IMR-90 (cell line): ENCODE results near the gene HERC3. TPM values are rescaled to one million over a fixed set of nuclear protein-coding genes. Genes with fewer than 3 reads are reported as not detected.
A peak's percentile ranks its signal among the peaks of the same experiment; 100 is the strongest.

Source experiments
- ATAC-seq: fragments of 200-7000 bp; cut with Tn5 transposase; 2 replicates; pipeline ENCODE4 v1.9.1; 2020; ENCODE audit warnings: low read depth, mild to moderate bottlenecking, moderate library complexity
- BruUV-seq: library from RNA; stranded (reverse); fragments of 400-500 nt; replicated peaks from 2 replicates; lab custom pipeline; 2021; lab: Mats Ljungman, UMichigan
- CTCF ChIA-PET: fragments of 300-600 bp; formaldehyde crosslinking; extraction: SDS; loops from one replicate; lab custom pipeline; 2021; ENCODE audit warnings: antibody characterized with exemption; lab: Yijun Ruan, JAX
- POLR2A ChIA-PET: fragments of 300-600 bp; sonication (Branson Sonifier 250); formaldehyde crosslinking; loops from one replicate; lab custom pipeline; 2022; ENCODE audit warnings: antibody characterized with exemption; ENCODE audit not compliant: unreplicated experiment; lab: Charles Lee
- DNase-seq: peaks from one replicate; pipeline ENCODE4 v3.0.0; 2013
- H2AFZ ChIP-seq: replicated peaks from 2 replicates; pipeline ENCODE3; 2013; ENCODE audit warnings: low read length, mild to moderate bottlenecking; ENCODE audit not compliant: poor library complexity
- H2AK5ac ChIP-seq: 2 replicates; pipeline ENCODE4 v1.6.1; 2013; ENCODE audit warnings: low read depth, low read length, inconsistent platforms
- H2AK9ac ChIP-seq: replicated peaks from 2 replicates; pipeline ENCODE3; 2013; ENCODE audit warnings: mild to moderate bottlenecking, low read depth, low read length, moderate library complexity; ENCODE audit not compliant: poor library complexity
- H2BK120ac ChIP-seq: 2 replicates; pipeline ENCODE4 v1.6.1; 2013; ENCODE audit warnings: low read depth, low read length, inconsistent platforms
- H2BK15ac ChIP-seq: 3 replicates; pipeline ENCODE4 v1.6.1; 2013; ENCODE audit warnings: low read depth, low read length, inconsistent platforms
- H2BK20ac ChIP-seq: 2 replicates; pipeline ENCODE4 v1.6.1; 2013; ENCODE audit warnings: low read depth, mild to moderate bottlenecking, inconsistent platforms, low read length, moderate library complexity
- H2BK5ac ChIP-seq: 2 replicates; pipeline ENCODE4 v1.6.1; 2013; ENCODE audit warnings: mild to moderate bottlenecking, low read depth, low read length, inconsistent platforms; ENCODE audit not compliant: poor library complexity, severe bottlenecking
- H3K14ac ChIP-seq: replicated peaks from 2 replicates; pipeline ENCODE4 v1.6.1; 2013; ENCODE audit warnings: low read depth, low read length, inconsistent platforms
- H3K18ac ChIP-seq: 2 replicates; pipeline ENCODE4 v1.6.1; 2013; ENCODE audit warnings: low read depth, low read length, control low read depth
- H3K23ac ChIP-seq: 2 replicates; pipeline ENCODE4 v1.6.1; 2013; ENCODE audit warnings: low read depth, low read length, inconsistent platforms
- H3K27ac ChIP-seq: 2 replicates; pipeline ENCODE4 v1.5.1; 2013; ENCODE audit warnings: mild to moderate bottlenecking, control low read depth, low read length; ENCODE audit not compliant: insufficient read depth
- H3K27me3 ChIP-seq: 2 replicates; pipeline ENCODE4 v1.6.1; 2013; ENCODE audit warnings: low read length; ENCODE audit not compliant: control insufficient read depth, insufficient read depth
- H3K36me3 ChIP-seq: 2 replicates; pipeline ENCODE4 v1.6.1; 2013; ENCODE audit warnings: low read length, mixed read lengths; ENCODE audit not compliant: control insufficient read depth, insufficient read depth
- H3K4ac ChIP-seq: 2 replicates; pipeline ENCODE4 v1.6.1; 2013; ENCODE audit warnings: low read depth, low read length, inconsistent platforms
- H3K4me1 ChIP-seq: 2 replicates; pipeline ENCODE4 v1.6.1; 2013; ENCODE audit warnings: low read length, mixed read lengths; ENCODE audit not compliant: control insufficient read depth, insufficient read depth
- H3K4me2 ChIP-seq: 2 replicates; pipeline ENCODE4 v1.6.1; 2013; ENCODE audit warnings: low read depth, mild to moderate bottlenecking, control low read depth, low read length, moderate library complexity
- H3K4me3 ChIP-seq: 2 replicates; pipeline ENCODE4 v1.5.1; 2013; ENCODE audit warnings: low read depth, mild to moderate bottlenecking, control low read depth, low read length, moderate library complexity; ENCODE audit not compliant: insufficient read depth
- H3K56ac ChIP-seq: 2 replicates; pipeline ENCODE4 v1.6.1; 2013; ENCODE audit warnings: low read length, inconsistent platforms; ENCODE audit not compliant: insufficient read depth; ENCODE audit errors: extremely low read depth
- H3K79me1 ChIP-seq, 2 experiments: 2 replicates each; pipeline ENCODE4 v1.6.1; 2013; ENCODE audit warnings: low read length in 2 of 2, inconsistent platforms in 1 of 2, low read depth in 1 of 2
- H3K9ac ChIP-seq: 2 replicates; pipeline ENCODE4 v1.6.1; 2013; ENCODE audit warnings: low read depth, low read length, control low read depth
- H3K9me1 ChIP-seq: 2 replicates; pipeline ENCODE4 v1.6.1; 2013; ENCODE audit warnings: low read length, inconsistent platforms; ENCODE audit not compliant: insufficient read depth
- H3K9me3 ChIP-seq: 2 replicates; pipeline ENCODE4 v1.6.1; 2013; ENCODE audit warnings: low read length; ENCODE audit not compliant: control insufficient read depth, insufficient read depth
- H4K20me1 ChIP-seq: 2 replicates; pipeline ENCODE4 v1.6.1; 2013; ENCODE audit warnings: low read length, inconsistent platforms; ENCODE audit not compliant: insufficient read depth
- H4K5ac ChIP-seq: 2 replicates; pipeline ENCODE4 v1.6.1; 2013; ENCODE audit warnings: mild to moderate bottlenecking, low read depth, low read length, control low read depth
- H4K8ac ChIP-seq, 2 experiments: 2 replicates each; pipeline ENCODE4 v1.6.1; 2013; ENCODE audit warnings: low read depth in 2 of 2, low read length in 2 of 2, control low read depth in 1 of 2, inconsistent platforms in 1 of 2
- H4K91ac ChIP-seq: 2 replicates; pipeline ENCODE4 v1.6.1; 2013; ENCODE audit warnings: low read depth, low read length, inconsistent platforms; ENCODE audit not compliant: insufficient read depth
- CEBPB ChIP-seq: IDR thresholded peaks from 2 replicates; pipeline ENCODE4 v1.6.1; 2012; ENCODE audit warnings: low read depth, low read length, improper control_type of control experiment
- WGBS, 2 experiments: methylation state at CpG; one replicate each; pipeline versions ENCODE4 v1.1.5 to v1.1.7; 2013; ENCODE audit warnings: missing lambda C conversion rate in 2 of 2; ENCODE audit not compliant: insufficient read length in 1 of 2; ENCODE audit errors: extremely low coverage in 2 of 2; 5-methylcytosine and 5-hydroxymethylcytosine counted together
- dilution Hi-C: fragments of 300-500 bp; cut with HindIII; formaldehyde crosslinking; loops from one replicate; pipeline ENCODE4 v1.14.3; 2018; ENCODE audit warnings: low sequenced_read_pairs; ENCODE audit not compliant: unreplicated experiment
- in situ Hi-C: fragments of 300-500 bp; cut with MboI; formaldehyde crosslinking; loops from 3 replicates; pipeline ENCODE4 v1.14.3; 2019; ENCODE audit warnings: low sequenced_read_pairs, inconsistent platforms, mixed read lengths
- intact Hi-C: fragments of 100-400 bp; cut with micrococcal nuclease; formaldehyde crosslinking; loops from 2 replicates; pipeline ENCODE4 v1.10.0; 2022
- polyA plus RNA-seq, 3 experiments: library from polyadenylated mRNA; depleted of rRNA; stranded (reverse); fragments of >200 nt; gene quantifications; 2 replicates each; pipeline ENCODE4 v1.2.3, GENCODE V29; 2012; ENCODE audit warnings: low replicate concordance in 1 of 3
- total RNA-seq: library from RNA; depleted of rRNA; stranded (reverse); fragments of >200 nt; gene quantifications from 2 replicates; pipeline ENCODE4 v1.2.3, GENCODE V29; 2012
- TF ChIP-seq, protein P1 (sequence below): fragments of 150-350 bp; IDR thresholded peaks from 2 replicates; pipeline ENCODE4 v1.6.1; 2017; ENCODE audit warnings: mild to moderate bottlenecking, antibody characterized with exemption, low read length, low read depth

Gene HERC3
- total and polyA plus RNA-seq, 2 of the 4 experiments (the other 2 are of a cell fraction) = 8.9 to 9.5 TPM

DNA sequence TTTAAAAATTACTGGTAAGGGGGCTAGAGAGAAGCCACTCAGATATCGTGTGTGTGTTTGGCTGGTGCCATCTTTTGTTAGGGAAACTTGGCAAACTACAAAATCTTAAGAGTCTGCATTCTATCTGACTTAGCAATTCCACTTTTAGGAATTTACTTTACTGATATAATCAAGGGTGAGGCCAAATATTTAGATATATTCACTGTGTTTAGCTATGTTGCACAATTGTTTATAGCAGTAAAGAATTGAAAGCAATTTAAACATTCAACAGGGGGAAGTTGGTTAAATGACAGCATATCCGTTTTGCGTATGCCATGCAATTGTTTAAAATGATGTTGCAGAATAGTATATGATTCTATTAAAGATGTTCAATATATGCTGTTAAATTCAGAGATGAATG is 6.4 kb upstream of the HERC3 start:
- peaks cover under 1 to 4% of the 10 kb centered on the region in 2 experiments; a peak in 3 of 4 replicates for H3K79me1 ChIP-seq
- no peak overlapping the region for H3K27ac ChIP-seq
- H2BK15ac ChIP-seq = no peak overlapping the region
- H2AK9ac ChIP-seq = no peak overlapping the region
- no peak overlapping the region for H3K23ac ChIP-seq
- in situ Hi-C loops (no loop called here), intact Hi-C loops (no loop called here), dilution Hi-C loops (no loop called here)
- no peak overlapping the region for H3K9ac ChIP-seq
- no peak overlapping the region for H2BK20ac ChIP-seq
- H3K4me1 ChIP-seq = no peaks in the 10 kb centered on the region
- H3K56ac ChIP-seq = no peak overlapping the region
- ATAC-seq (peak; percentile 54), DNase-seq (peak; percentile 39)
- no peak overlapping the region for H3K4me3 ChIP-seq
- no peak overlapping the region for H4K5ac ChIP-seq
- CTCF ChIA-PET = interaction anchor here (0.8 kb wide), 1 partner anchor 378 kb away, joined by 3 read pairs; no protein-coding TSS in a partner anchor
- H3K27me3 ChIP-seq = no peaks in the 10 kb centered on the region
- H3K4ac ChIP-seq = no peak overlapping the region
- no peaks in the 10 kb centered on the region for H3K36me3 ChIP-seq
- H3K14ac ChIP-seq = no peak overlapping the region
- H2AK5ac ChIP-seq = no peak overlapping the region
- no TSS peak for BruUV-seq
- WGBS, 2 experiments = no CpG with 5 or more reads among the region's 3 CpGs
- H4K91ac ChIP-seq = no peak overlapping the region
- no peaks in the 10 kb centered on the region for H4K20me1 ChIP-seq
- H3K4me2 ChIP-seq = no peak overlapping the region
- peak overlapping the region; percentile 8 for H2BK5ac ChIP-seq
- H3K18ac ChIP-seq = no peak overlapping the region
- H3K9me1 ChIP-seq = 0 out of 2 replicates have a peak, but pooled peaks cover 3% of the 10 kb centered on the region
- POLR2A ChIA-PET = no interaction called here
- H4K8ac ChIP-seq = no peak overlapping the region
- no peak overlapping the region for H2BK120ac ChIP-seq
- H3K9me3 ChIP-seq = no peaks in the 10 kb centered on the region
- no peak overlapping the region for H2AFZ ChIP-seq
- TF ChIP-seq, protein P1, sequence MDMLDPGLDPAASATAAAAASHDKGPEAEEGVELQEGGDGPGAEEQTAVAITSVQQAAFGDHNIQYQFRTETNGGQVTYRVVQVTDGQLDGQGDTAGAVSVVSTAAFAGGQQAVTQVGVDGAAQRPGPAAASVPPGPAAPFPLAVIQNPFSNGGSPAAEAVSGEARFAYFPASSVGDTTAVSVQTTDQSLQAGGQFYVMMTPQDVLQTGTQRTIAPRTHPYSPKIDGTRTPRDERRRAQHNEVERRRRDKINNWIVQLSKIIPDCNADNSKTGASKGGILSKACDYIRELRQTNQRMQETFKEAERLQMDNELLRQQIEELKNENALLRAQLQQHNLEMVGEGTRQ = no peak
- TF ChIP-seq CEBPB = peak; percentile 78
